Measurements from ENCODE around the gene ELMOD1. TPM values are rescaled to one million over a fixed set of nuclear protein-coding genes. Genes with fewer than 3 reads are reported as not detected.

ELMOD1 gene
- total RNA-seq, 1 donor from 2014 or later = 2.3 TPM

DNA sequence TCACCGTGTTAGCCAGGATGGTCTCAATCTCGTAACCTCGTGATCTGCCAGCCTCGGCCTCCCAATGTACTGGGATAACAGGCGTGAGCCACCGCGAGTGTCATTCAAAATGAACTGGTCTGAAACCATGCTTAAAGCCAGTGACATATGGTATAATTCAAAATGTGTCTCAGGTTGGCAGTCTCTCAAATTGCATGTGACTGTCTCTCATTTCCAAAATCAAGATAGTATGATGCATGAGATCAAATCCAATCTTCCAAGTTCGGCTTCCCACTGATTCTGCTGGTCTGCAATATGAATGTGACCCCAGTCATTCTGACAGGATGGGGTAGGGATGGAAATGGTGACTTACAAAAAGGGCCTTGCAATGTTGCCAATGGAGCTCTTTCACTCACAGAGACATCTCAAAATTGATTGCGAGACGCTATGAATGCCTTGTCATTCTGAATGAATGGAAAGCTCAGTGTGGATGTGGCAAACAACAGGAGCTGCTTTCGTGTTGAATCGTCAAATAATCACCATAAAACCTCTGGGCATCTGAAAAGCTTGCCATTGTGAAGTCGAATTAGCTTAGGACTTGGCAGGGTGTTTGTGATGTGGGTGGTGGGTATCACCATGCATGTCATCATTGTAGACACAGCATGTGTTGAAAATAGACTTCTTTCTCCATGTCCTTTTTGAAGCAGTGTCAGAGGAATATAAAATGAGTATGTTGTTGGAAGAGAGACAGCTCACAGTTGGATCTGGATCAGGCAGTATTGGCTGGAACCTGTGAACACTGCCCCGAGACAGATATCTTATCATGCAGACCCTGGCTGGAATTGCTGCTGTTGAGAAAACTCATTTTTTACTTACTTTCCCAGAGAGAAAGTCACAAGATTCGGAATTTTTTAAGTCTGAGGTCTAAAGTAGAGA is 108.7 kb downstream of the ELMOD1 start:
- Histone ChIP-seq H3K36me3 (no peaks in the 10 kb centered on the region), H3K4me1 (no peaks in the 10 kb centered on the region), H3K27ac (replicated peaks) (no peak overlapping the region), H3K27me3 (ENCODE audit: low read depth) (peaks cover 19% of the 10 kb centered on the region), H3K4me3 (no peak overlapping the region), H3K9me3 (replicated peaks) (no peaks in the 10 kb centered on the region)
- intact Hi-C loops (cut with micrococcal nuclease) = no loop called here
- TF ChIP-seq, protein P1, sequence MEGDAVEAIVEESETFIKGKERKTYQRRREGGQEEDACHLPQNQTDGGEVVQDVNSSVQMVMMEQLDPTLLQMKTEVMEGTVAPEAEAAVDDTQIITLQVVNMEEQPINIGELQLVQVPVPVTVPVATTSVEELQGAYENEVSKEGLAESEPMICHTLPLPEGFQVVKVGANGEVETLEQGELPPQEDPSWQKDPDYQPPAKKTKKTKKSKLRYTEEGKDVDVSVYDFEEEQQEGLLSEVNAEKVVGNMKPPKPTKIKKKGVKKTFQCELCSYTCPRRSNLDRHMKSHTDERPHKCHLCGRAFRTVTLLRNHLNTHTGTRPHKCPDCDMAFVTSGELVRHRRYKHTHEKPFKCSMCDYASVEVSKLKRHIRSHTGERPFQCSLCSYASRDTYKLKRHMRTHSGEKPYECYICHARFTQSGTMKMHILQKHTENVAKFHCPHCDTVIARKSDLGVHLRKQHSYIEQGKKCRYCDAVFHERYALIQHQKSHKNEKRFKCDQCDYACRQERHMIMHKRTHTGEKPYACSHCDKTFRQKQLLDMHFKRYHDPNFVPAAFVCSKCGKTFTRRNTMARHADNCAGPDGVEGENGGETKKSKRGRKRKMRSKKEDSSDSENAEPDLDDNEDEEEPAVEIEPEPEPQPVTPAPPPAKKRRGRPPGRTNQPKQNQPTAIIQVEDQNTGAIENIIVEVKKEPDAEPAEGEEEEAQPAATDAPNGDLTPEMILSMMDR (IDR thresholded peaks at IDR 0.05; ENCODE audit: borderline replicate concordance) = no peak
- no peak for DNase-seq

DNA sequence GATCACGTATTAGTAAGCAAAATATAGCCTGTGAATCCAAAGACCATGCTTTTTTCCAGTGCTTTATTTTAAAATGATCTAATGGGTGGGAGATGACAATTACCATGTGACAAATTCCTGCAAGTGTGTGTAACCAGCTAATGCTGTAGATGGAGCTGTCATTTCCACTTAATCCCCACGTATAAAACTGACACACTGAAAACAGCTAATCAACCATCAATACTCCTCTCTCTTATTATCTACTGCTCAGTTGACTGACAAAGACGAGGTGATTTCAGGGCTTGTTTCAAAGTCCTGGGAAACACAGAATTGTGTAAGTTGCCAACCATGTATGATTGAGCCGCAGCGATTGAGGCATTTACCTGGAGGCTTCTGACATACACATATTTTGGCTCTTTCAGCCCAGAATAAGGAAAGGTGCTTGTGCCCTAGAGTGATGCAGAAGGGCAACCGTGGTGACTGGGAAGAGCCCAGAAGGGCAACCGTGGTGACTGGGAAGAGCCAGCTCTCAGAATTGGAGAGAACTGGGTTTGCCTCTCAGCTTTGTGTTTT is 111.2 kb downstream of the ELMOD1 start:
- DNase-seq = no peak
- H3K4me3 ChIP-seq = no peak overlapping the region
- no peaks in the 10 kb centered on the region for H3K4me1 ChIP-seq
- TF ChIP-seq, protein P1 (IDR thresholded peaks at IDR 0.05; ENCODE audit: borderline replicate concordance) = no peak
- no peaks in the 10 kb centered on the region for H3K9me3 ChIP-seq (replicated peaks)
- H3K27ac ChIP-seq (replicated peaks) = no peak overlapping the region
- H3K36me3 ChIP-seq = no peaks in the 10 kb centered on the region
- intact Hi-C loops (cut with micrococcal nuclease) = no loop called here
- H3K27me3 ChIP-seq (ENCODE audit: low read depth) = peaks cover 13% of the 10 kb centered on the region

DNA sequence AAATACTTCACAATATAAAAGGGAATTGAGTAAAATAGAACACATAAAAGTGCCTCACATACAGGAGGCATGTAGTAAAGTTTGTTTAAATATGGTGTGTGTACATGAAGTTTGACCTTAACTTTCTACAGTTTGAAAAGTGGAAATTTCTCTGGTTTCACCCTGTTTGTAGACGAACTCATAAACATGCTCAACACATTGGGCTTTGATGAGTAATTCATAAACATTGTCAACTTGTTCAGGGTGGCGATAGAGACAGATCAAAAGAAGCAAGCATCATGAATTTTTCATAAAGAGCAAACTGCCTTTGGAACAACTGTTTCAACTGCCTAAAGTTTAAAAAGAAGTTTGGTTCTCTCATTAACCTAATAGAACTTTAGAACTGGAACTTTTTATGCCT is 111.8 kb downstream of the ELMOD1 start:
- no peaks in the 10 kb centered on the region for H3K36me3 ChIP-seq
- no peaks in the 10 kb centered on the region for H3K4me1 ChIP-seq
- peaks cover 15% of the 10 kb centered on the region for H3K27me3 ChIP-seq (ENCODE audit: low read depth)
- no peak for DNase-seq
- H3K4me3 ChIP-seq = no peak overlapping the region
- H3K27ac ChIP-seq (replicated peaks) = no peak overlapping the region
- no peaks in the 10 kb centered on the region for H3K9me3 ChIP-seq (replicated peaks)
- intact Hi-C loops (cut with micrococcal nuclease) = no loop called here
- TF ChIP-seq, protein P1 (IDR thresholded peaks at IDR 0.05; ENCODE audit: borderline replicate concordance) = no peak

DNA sequence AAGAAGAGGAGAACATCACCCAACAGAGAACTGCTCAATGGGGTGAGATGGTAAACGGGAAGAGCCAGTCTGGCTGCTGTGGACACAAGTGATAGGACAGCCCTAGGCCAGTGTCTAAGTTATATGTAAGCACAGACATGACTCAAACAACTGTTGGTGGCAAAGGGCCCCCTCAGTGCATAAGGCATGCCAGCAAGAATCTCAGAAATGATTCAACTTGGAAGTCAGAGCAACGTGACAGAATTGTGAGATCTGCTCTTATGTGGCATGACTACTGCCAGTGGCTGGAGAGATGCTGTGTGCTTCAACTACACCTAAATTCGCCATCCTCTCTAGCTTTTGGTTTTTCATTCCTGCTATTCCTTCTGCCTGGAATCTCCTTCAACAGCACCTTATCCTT is 113.5 kb downstream of the ELMOD1 start:
- peaks cover 25% of the 10 kb centered on the region for H3K27me3 ChIP-seq (ENCODE audit: low read depth)
- TF ChIP-seq, protein P1 (IDR thresholded peaks at IDR 0.05; ENCODE audit: borderline replicate concordance) = no peak
- intact Hi-C loops (cut with micrococcal nuclease) = no loop called here
- H3K9me3 ChIP-seq (replicated peaks) = no peaks in the 10 kb centered on the region
- no peak overlapping the region for H3K4me3 ChIP-seq
- DNase-seq = no peak
- H3K27ac ChIP-seq (replicated peaks) = no peak overlapping the region
- H3K4me1 ChIP-seq = no peaks in the 10 kb centered on the region
- no peaks in the 10 kb centered on the region for H3K36me3 ChIP-seq

DNA sequence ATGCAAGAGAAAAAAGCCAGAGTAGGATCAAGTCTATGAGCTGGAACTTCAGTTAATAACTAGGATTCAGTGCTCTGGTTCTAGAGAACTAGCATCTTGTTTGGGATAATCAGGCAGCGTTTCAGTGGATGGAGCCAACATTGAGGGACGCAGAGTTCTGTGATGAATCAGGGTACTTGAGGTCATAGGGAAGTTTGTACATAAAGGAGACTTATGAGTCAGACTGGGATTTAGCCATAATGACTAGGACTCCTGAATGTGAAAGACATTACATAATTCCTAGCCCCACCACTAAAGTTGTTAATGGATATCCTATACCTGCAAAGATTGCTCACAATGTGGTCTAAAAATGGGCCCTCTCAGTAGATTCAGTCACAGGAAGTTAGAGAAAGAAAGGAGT is 114.1 kb downstream of the ELMOD1 start:
- Histone ChIP-seq H3K4me3 (no peak overlapping the region), H3K27me3 (ENCODE audit: low read depth) (peaks cover 30% of the 10 kb centered on the region), H3K27ac (replicated peaks) (no peak overlapping the region), H3K4me1 (no peaks in the 10 kb centered on the region), H3K36me3 (no peaks in the 10 kb centered on the region), H3K9me3 (replicated peaks) (no peaks in the 10 kb centered on the region)
- TF ChIP-seq, protein P1 (IDR thresholded peaks at IDR 0.05; ENCODE audit: borderline replicate concordance) = no peak
- no peak for DNase-seq
- intact Hi-C loops (cut with micrococcal nuclease) = no loop called here
